IMR-90 (cell line): ENCODE measurements around the gene ANKFY1.

Source experiments
- CTCF ChIP-seq: conservative IDR thresholded peaks from 2 replicates; pipeline ENCODE4 v1.5.1; 2012; ENCODE audit warnings: mild to moderate bottlenecking, low read depth, low read length, improper control_type of control experiment
- FOS ChIP-seq: fragments of 150-350 bp; IDR thresholded peaks from 2 replicates; pipeline ENCODE4 v1.6.1; 2016; ENCODE audit warnings: low read depth, low read length
- POLR2A ChIP-seq: IDR thresholded peaks from 2 replicates; pipeline ENCODE4 v1.6.1; 2012; ENCODE audit warnings: mild to moderate bottlenecking, low read depth, low read length
- RFX5 ChIP-seq: IDR thresholded peaks from 2 replicates; pipeline ENCODE4 v1.8.0; 2012; ENCODE audit warnings: low read depth, mild to moderate bottlenecking, low read length, moderate library complexity

- TF ChIP-seq CTCF = no peak
- no peak for TF ChIP-seq POLR2A
- TF ChIP-seq RFX5 = no peak
- TF ChIP-seq FOS = no peak
Observed at GRCh38 chr17:4148611-4149308, 115.0 kb downstream of the ANKFY1 start.
